Stimulated activated CD8-positive, alpha-beta memory T cell treated with anti-CD3 and anti-CD28 coated beads, Interleukin-15, amount 100 ng/mL, for 4 hours (primary cell): Measurements from ENCODE around the gene MRPS27.
"Not testable (repeated sequence)": the region's sequence is repeated elsewhere in the genome, so short reads cannot be mapped to it uniquely, and the experiment has no call there.

Experiments used
- DNase-seq, 2 donors: peaks; one replicate each; pipeline ENCODE4 v3.0.0-alpha.2; 2020; ENCODE audit warnings: low read depth in 2 of 2

MRPS27 gene

GRCh38 chr5:72203251-72203845 lies 116.7 kb downstream of the MRPS27 start:
- DNase-seq: no peak

GRCh38 chr5:72202331-72202825 lies 117.7 kb downstream of the MRPS27 start:
- DNase-seq: no peak

- no peak for DNase-seq
These were observed 120.4 kb downstream of the MRPS27 start for GRCh38 chr5:72199681-72200080.

- DNase-seq: no peak
These were observed 122.6 kb downstream of the MRPS27 start for GRCh38 chr5:72197393-72197792.

- no peak for DNase-seq
These were observed 124.5 kb downstream of the MRPS27 start for GRCh38 chr5:72195581-72195980.

GRCh38 chr5:72194846-72195245 lies 125.2 kb downstream of the MRPS27 start:
- no peak for DNase-seq

GRCh38 chr5:72191404-72191803 lies 128.6 kb downstream of the MRPS27 start:
- DNase-seq: no peak

- DNase-seq: no peak
These were observed 130.9 kb downstream of the MRPS27 start for GRCh38 chr5:72189146-72189545.

- no peak for DNase-seq
These were observed 131.9 kb downstream of the MRPS27 start for GRCh38 chr5:72188166-72188565.

GRCh38 chr5:72187388-72188075 lies 132.5 kb downstream of the MRPS27 start:
- DNase-seq: no peak

- DNase-seq: no peak
These were observed 134.3 kb downstream of the MRPS27 start for GRCh38 chr5:72185496-72186329.

- DNase-seq: no peak
These were observed 135.6 kb downstream of the MRPS27 start for GRCh38 chr5:72184408-72184807.

GRCh38 chr5:72183101-72183520 lies 136.9 kb downstream of the MRPS27 start:
- no peak for DNase-seq

- DNase-seq: no peak
These were observed 137.4 kb downstream of the MRPS27 start for GRCh38 chr5:72182686-72183085.

GRCh38 chr5:72180925-72181324 lies 139.1 kb downstream of the MRPS27 start:
- no peak for DNase-seq

GRCh38 chr5:72179816-72180440 lies 140.1 kb downstream of the MRPS27 start:
- no peak for DNase-seq

GRCh38 chr5:72179028-72179815 lies 140.8 kb downstream of the MRPS27 start:
- DNase-seq: no peak

- no peak for DNase-seq
These were observed 142.5 kb downstream of the MRPS27 start for GRCh38 chr5:72177538-72177937.

- DNase-seq: no peak
These were observed 147.3 kb downstream of the MRPS27 start for GRCh38 chr5:72172786-72173185.

GRCh38 chr5:72171667-72172066 lies 148.4 kb downstream of the MRPS27 start:
- no peak for DNase-seq

GRCh38 chr5:72171181-72171580 lies 148.9 kb downstream of the MRPS27 start:
- DNase-seq: not testable (repeated sequence)
